HCT116 (cell line): Measurements from ENCODE around the gene POLRMT. TPM values are rescaled to one million over a fixed set of nuclear protein-coding genes. Genes with fewer than 3 reads are reported as not detected.

ENCODE experiments used
- ATAC-seq: fragments of 200-7000 bp; cut with Tn5 transposase; 2 replicates; pipeline ENCODE4 v1.9.1; 2020; ENCODE audit warnings: mild to moderate bottlenecking, moderate library complexity
- BruUV-seq: library from RNA; stranded (reverse); fragments of 400-500 nt; replicated peaks from 2 replicates; lab custom pipeline; 2021; lab: Mats Ljungman, UMichigan
- CTCF ChIA-PET: fragments of 300-600 bp; sonication (Branson Sonifier 250); formaldehyde crosslinking; loops from one replicate; lab custom pipeline; 2021; ENCODE audit warnings: antibody characterized with exemption; lab: Charles Lee
- POLR2A ChIA-PET: fragments of 300-600, 350-600 bp; sonication (Branson Sonifier 250); formaldehyde crosslinking; loops from one replicate; lab custom pipeline; 2021; ENCODE audit warnings: antibody characterized with exemption; lab: Charles Lee
- RAD21 ChIA-PET, 2 experiments: fragments of 300-600 bp; sonication (Branson Sonifier 250); formaldehyde crosslinking; loops; one replicate each; lab custom pipeline; 2023; ENCODE audit warnings: low total read pairs in 2 of 2; ENCODE audit not compliant: uncharacterized antibody in 2 of 2, unreplicated experiment in 2 of 2, low non-redundant PET in 1 of 2; lab: Charles Lee
- DNase-seq: peaks from one replicate; pipeline ENCODE4 v3.0.0-alpha.2; 2010; ENCODE audit warnings: low read depth, low spot score
- H2AFZ ChIP-seq: fragments of 200-600 bp; shearing (Covaris generic), sonication (generic); 2 replicates; pipeline ENCODE4 v1.6.1; 2017; ENCODE audit warnings: low read depth, mixed run types, mixed read lengths, antibody characterized with exemption, low read length; ENCODE audit not compliant: poor library complexity, severe bottlenecking
- H3K27ac ChIP-seq: 2 replicates; pipeline ENCODE4 v1.5.1; 2012; ENCODE audit warnings: low read depth, low read length
- H3K27me3 ChIP-seq: fragments of 200-600 bp; sonication (generic); 2 replicates; pipeline ENCODE4 v1.6.1; 2016; ENCODE audit warnings: mixed run types, low read length, mixed read lengths; ENCODE audit not compliant: insufficient read depth
- H3K36me3 ChIP-seq, 2 experiments: fragments of 200-500 bp in 1 of 2; fragments of 200-600 bp in 1 of 2; sonication (Bioruptor generic) in 1 of 2; sonication (generic) in 1 of 2; 2 replicates each; pipeline versions ENCODE4 v1.5.1 to v1.6.1; 2014 to 2016; ENCODE audit warnings: low read length in 2 of 2, inconsistent platforms in 1 of 2, mixed read lengths in 1 of 2, mixed run types in 1 of 2; ENCODE audit not compliant: insufficient read depth in 2 of 2, control insufficient read depth in 1 of 2
- H3K4me1 ChIP-seq, 2 experiments: fragments of 200-600 bp in 1 of 2; sonication (generic) in 1 of 2; 2 replicates each; pipeline versions ENCODE4 v1.5.1 to v1.6.1; 2012 to 2017; ENCODE audit warnings: low read length in 2 of 2, inconsistent platforms in 1 of 2, mild to moderate bottlenecking in 1 of 2, mixed read lengths in 1 of 2, mixed run types in 1 of 2, moderate library complexity in 1 of 2; ENCODE audit not compliant: insufficient read depth in 2 of 2, control insufficient read depth in 1 of 2
- H3K4me2 ChIP-seq: fragments of 200-600 bp; sonication (generic); 2 replicates; pipeline ENCODE4 v1.6.1; 2017; ENCODE audit warnings: mixed run types, low read length, mixed read lengths
- H3K4me3 ChIP-seq, 2 experiments: fragments of 200-600 bp in 1 of 2; sonication (generic) in 1 of 2; replicated peaks in 1 of 2; 2 replicates each; pipeline ENCODE4 v1.5.1; 2011 to 2016; ENCODE audit warnings: low read length in 2 of 2, control low read depth in 1 of 2, low read depth in 1 of 2, mild to moderate bottlenecking in 1 of 2, mixed read lengths in 1 of 2, mixed run types in 1 of 2
- H3K79me2 ChIP-seq: fragments of 200-600 bp; sonication (generic); 2 replicates; pipeline ENCODE4 v1.6.1; 2017; ENCODE audit warnings: mild to moderate bottlenecking, mixed run types, low read length, moderate library complexity, mixed read lengths; ENCODE audit not compliant: insufficient read depth
- H3K9ac ChIP-seq: fragments of 200-600 bp; sonication (generic); 2 replicates; pipeline ENCODE4 v1.6.1; 2016; ENCODE audit warnings: low read length, mixed read lengths
- H3K9me2 ChIP-seq: fragments of 200-600 bp; sonication (generic), shearing (Covaris generic); 2 replicates; pipeline ENCODE4 v1.6.1; 2017; ENCODE audit warnings: mixed run types, mild to moderate bottlenecking, moderate library complexity; ENCODE audit not compliant: insufficient read depth
- H3K9me3 ChIP-seq, 2 experiments: fragments of 200-500 bp in 1 of 2; fragments of 200-600 bp in 1 of 2; sonication (Bioruptor generic) in 1 of 2; sonication (generic) in 1 of 2; 2 replicates each; pipeline ENCODE4 v1.6.1; 2014 to 2017; ENCODE audit warnings: low read length in 2 of 2, mixed read lengths in 2 of 2, inconsistent platforms in 1 of 2, low read depth in 1 of 2, mild to moderate bottlenecking in 1 of 2, mixed run types in 1 of 2, moderate library complexity in 1 of 2; ENCODE audit not compliant: control insufficient read depth in 1 of 2, insufficient read depth in 1 of 2
- H4K20me1 ChIP-seq: fragments of 200-600 bp; sonication (generic), shearing (Covaris generic); 2 replicates; pipeline ENCODE4 v1.6.1; 2017; ENCODE audit warnings: mixed run types, mild to moderate bottlenecking, moderate library complexity; ENCODE audit not compliant: insufficient read depth
- POLR2AphosphoS5 ChIP-seq: IDR thresholded peaks from 2 replicates; pipeline ENCODE4 v1.6.1; 2011; ENCODE audit warnings: mild to moderate bottlenecking, low read depth, low read length, moderate library complexity
- SIN3A ChIP-seq: IDR thresholded peaks from 2 replicates; pipeline ENCODE4 v1.6.1; 2012; ENCODE audit warnings: low read depth
- YY1 ChIP-seq: IDR thresholded peaks from 2 replicates; pipeline ENCODE4 v1.6.1; 2011; ENCODE audit warnings: low read length, low read depth, moderate library complexity, mild to moderate bottlenecking; ENCODE audit not compliant: insufficient replicate concordance; ENCODE audit errors: extremely low read depth
- ZNF274 ChIP-seq: fragments of 200-500 bp; sonication (Bioruptor generic); IDR thresholded peaks from 2 replicates; pipeline ENCODE4 v1.6.1; 2014; ENCODE audit warnings: mild to moderate bottlenecking, low read depth, low read length, inconsistent platforms
- intact Hi-C: fragments of 100-400 bp; cut with micrococcal nuclease; formaldehyde crosslinking; loops from 2 replicates; pipeline ENCODE4 v1.10.0; 2022
- total RNA-seq: library from RNA; stranded (reverse); gene quantifications from one replicate; pipeline ENCODE4 v1.2.1, GENCODE V29; 2021; ENCODE audit not compliant: unreplicated experiment
- TF ChIP-seq, protein P1 (sequence below), 3 experiments: fragments of 200-600 bp in 1 of 3; sonication (generic) in 1 of 3; IDR thresholded peaks in 2 of 3; conservative IDR thresholded peaks in 1 of 3; 2 replicates each; pipeline ENCODE4 v1.5.1; 2012 to 2017; ENCODE audit warnings: low read depth in 2 of 3, low read length in 2 of 3, antibody characterized with exemption in 1 of 3, borderline replicate concordance in 1 of 3, control low read depth in 1 of 3, mild to moderate bottlenecking in 1 of 3, mixed read lengths in 1 of 3, mixed run types in 1 of 3, moderate library complexity in 1 of 3; ENCODE audit not compliant: insufficient read depth in 1 of 3
- TF ChIP-seq, protein P2 (sequence below): IDR thresholded peaks from 2 replicates; pipeline ENCODE4 v1.6.1; 2012
- TF ChIP-seq, protein P3 (sequence below): IDR thresholded peaks from 2 replicates; pipeline ENCODE4 v1.6.1; 2011; ENCODE audit warnings: mild to moderate bottlenecking, low read length, moderate library complexity; ENCODE audit not compliant: insufficient replicate concordance; ENCODE audit errors: extremely low read depth

The POLRMT gene
- total RNA-seq, 1 experiment from 2014 or later: 138 TPM

DNA sequence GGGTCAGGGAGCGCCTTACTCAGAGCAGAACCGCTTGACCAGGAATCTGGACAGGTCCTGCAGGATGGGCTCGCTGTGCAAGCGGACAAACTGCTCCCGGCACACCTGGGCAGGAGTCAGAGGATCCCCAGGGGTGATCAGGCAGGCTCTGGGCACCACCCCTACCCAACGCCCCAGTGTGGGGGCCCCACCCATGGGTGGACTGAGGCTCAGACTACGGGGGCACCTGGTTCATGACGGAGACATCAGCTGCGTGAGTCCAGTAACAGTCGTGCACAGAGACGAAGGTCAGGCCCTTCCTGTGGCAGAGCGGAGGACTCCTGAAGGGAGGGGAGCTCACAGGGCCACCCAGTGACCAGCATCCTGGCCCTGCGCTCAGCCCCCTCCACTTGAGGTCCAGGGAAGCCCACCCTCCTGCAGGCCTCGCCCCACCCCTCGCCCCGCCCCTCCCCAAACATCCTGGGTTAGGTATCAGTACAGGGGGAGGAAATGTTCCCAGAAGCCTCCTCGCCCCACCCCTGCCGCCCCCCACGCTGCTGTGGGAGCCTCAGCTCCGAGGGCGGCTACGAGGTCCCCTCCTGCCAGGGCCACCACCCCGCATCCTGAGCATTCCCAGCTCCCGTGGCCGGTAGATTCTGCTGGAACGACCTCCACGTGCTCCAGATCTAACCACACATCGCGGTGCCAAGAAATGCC lies 15.6 kb downstream of the POLRMT start:
- ATAC-seq: no peak
- Histone ChIP-seq H4K20me1 (no peaks in the 10 kb centered on the region), H3K4me1 (no peaks in the 10 kb centered on the region), H3K79me2 (no peaks in the 10 kb centered on the region), H2AFZ (no peak overlapping the region), H3K4me2 (no peak overlapping the region), H3K27ac (no peak overlapping the region), H3K9me3 (no peaks in the 10 kb centered on the region), H3K36me3 (peaks cover 0 to 37% of the 10 kb centered on the region in 2 experiments; a peak in 2 of 4 replicates)
- DNase-seq: no peak
- POLR2A ChIA-PET: interaction anchor here (0.7 kb wide), 1 partner anchor 179 kb away, joined by 4 read pairs; no protein-coding TSS in a partner anchor
- CTCF ChIA-PET: no interaction called here
- no TSS peak for BruUV-seq
- intact Hi-C loops: no loop called here
- RAD21 ChIA-PET: no interaction called here
- TF ChIP-seq, protein P1, sequence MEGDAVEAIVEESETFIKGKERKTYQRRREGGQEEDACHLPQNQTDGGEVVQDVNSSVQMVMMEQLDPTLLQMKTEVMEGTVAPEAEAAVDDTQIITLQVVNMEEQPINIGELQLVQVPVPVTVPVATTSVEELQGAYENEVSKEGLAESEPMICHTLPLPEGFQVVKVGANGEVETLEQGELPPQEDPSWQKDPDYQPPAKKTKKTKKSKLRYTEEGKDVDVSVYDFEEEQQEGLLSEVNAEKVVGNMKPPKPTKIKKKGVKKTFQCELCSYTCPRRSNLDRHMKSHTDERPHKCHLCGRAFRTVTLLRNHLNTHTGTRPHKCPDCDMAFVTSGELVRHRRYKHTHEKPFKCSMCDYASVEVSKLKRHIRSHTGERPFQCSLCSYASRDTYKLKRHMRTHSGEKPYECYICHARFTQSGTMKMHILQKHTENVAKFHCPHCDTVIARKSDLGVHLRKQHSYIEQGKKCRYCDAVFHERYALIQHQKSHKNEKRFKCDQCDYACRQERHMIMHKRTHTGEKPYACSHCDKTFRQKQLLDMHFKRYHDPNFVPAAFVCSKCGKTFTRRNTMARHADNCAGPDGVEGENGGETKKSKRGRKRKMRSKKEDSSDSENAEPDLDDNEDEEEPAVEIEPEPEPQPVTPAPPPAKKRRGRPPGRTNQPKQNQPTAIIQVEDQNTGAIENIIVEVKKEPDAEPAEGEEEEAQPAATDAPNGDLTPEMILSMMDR (IDR thresholded peaks at IDR 0.05 in 2 of 3, conservative IDR thresholded peaks at IDR 0.05 in 1 of 3; ENCODE audit: borderline replicate concordance in 1 of 3, insufficient read depth in 1 of 3, low read depth in 2 of 3, low read length in 2 of 3): no peak
- TF ChIP-seq YY1 (no peak), POLR2AphosphoS5 (no peak), SIN3A (no peak), ZNF274 (no peak)
- TF ChIP-seq, protein P2, sequence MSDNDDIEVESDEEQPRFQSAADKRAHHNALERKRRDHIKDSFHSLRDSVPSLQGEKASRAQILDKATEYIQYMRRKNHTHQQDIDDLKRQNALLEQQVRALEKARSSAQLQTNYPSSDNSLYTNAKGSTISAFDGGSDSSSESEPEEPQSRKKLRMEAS: no peak
- TF ChIP-seq, protein P3, sequence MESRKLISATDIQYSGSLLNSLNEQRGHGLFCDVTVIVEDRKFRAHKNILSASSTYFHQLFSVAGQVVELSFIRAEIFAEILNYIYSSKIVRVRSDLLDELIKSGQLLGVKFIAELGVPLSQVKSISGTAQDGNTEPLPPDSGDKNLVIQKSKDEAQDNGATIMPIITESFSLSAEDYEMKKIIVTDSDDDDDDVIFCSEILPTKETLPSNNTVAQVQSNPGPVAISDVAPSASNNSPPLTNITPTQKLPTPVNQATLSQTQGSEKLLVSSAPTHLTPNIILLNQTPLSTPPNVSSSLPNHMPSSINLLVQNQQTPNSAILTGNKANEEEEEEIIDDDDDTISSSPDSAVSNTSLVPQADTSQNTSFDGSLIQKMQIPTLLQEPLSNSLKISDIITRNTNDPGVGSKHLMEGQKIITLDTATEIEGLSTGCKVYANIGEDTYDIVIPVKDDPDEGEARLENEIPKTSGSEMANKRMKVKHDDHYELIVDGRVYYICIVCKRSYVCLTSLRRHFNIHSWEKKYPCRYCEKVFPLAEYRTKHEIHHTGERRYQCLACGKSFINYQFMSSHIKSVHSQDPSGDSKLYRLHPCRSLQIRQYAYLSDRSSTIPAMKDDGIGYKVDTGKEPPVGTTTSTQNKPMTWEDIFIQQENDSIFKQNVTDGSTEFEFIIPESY: no peak
- TF ChIP-seq, all 23 proteins: peak for 0
- Histone ChIP-seq H3K9ac (no peak overlapping the region), H3K4me3 (no peak overlapping the region), H3K27me3 (no peaks in the 10 kb centered on the region), H3K9me2 (no peaks in the 10 kb centered on the region)
